Measurements from ENCODE around the gene NOLC1.

NOLC1 gene

DNA sequence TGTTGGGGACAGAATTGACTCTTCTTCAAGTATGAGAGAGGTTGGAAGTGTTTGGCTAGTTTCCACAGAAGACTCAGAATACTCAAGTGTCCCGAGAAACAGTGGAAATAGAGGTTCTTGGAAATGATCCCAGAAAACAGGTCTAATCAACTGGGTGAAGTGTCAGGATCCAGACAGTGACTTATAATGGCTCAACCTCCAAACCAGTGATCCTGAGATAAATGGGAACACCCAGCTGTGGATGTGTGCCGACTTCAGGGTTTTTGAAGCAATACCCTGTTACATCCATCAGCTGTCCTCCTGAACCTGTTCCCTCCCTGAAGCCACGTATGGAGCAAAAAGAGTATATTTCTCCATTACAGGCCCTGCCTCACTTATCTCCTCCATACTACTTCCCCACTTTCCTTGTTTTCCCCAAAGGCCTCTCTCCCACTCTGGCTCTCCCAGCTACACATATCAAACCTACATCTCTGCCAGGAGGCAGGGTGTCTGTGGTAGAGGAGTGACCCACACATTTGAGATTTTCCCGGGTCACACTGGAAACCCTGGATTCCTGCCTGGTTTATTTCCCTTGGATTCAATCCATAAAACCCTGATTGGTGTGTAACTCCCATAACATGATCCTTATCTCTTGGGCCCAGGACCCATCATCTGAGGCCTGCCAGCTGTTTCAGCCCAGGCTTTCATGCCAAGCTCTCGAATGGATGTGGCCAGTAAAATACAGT is 56.3 kb downstream of the NOLC1 start:
- DNase-seq, result no peak

DNA sequence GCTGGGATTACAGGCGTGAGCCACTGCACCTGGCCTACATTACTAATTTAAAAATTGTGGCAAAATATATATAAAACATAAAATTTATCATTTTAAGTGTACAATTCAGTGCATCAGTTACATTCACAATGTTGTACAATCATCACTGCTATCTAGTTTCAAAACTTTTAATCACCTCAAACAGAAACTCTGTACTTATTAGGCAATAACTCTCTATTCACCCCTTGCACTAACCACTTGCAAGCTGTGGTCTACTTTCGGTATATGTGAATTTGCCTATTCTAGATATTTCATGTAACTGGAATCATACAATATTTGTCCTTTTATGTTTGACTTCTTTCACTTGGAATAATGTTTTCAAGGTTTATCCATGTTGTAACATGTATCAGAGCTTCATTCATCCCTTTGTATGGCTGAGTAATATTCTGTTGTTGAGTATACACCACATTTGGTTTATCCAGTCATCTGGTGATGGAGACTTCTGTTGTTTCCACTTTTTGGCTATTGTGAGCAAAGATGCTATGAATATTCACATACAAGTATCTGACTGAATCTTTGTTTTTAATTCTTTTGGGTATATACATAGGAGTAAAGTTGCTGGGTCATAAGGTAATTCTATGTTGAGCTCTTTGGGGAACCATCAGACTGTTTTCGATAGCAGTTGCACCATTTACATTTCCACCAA is 59.6 kb downstream of the NOLC1 start:
- no peak for DNase-seq

Measured in C1 segment of cervical spinal cord (tissue), 14 donors.